GM12878 (cell line): ENCODE results near the gene CAPN10. TPM values are rescaled to one million over a fixed set of nuclear protein-coding genes. Genes with fewer than 3 reads are reported as not detected.
A peak's percentile ranks its signal among the peaks of the same experiment; 100 is the strongest.

ENCODE experiments used
- BHLHE40 ChIP-seq, 2 experiments: fragments of 450-650 bp in 1 of 2; IDR thresholded peaks; 2 replicates each; pipeline ENCODE4 v1.6.1; 2011 to 2017; ENCODE audit warnings: low read depth in 2 of 2, borderline replicate concordance in 1 of 2, improper control_type of control experiment in 1 of 2, low read length in 1 of 2, mild to moderate bottlenecking in 1 of 2
- CHD1 ChIP-seq: IDR thresholded peaks from 2 replicates; pipeline ENCODE4 v1.6.1; 2012; ENCODE audit warnings: low read depth, low read length, improper control_type of control experiment
- EZH2 ChIP-seq: IDR thresholded peaks from 2 replicates; pipeline ENCODE4 v1.6.1; 2012; ENCODE audit warnings: low read depth, mild to moderate bottlenecking, control low read depth, inconsistent platforms, low read length, borderline replicate concordance; ENCODE audit not compliant: control insufficient read depth
- FOXM1 ChIP-seq: IDR thresholded peaks from 2 replicates; pipeline ENCODE4 v1.6.1; 2012; ENCODE audit warnings: low read depth, mild to moderate bottlenecking, inconsistent platforms, low read length, moderate library complexity
- IKZF2 ChIP-seq, 2 experiments: fragments of 450-650 bp; IDR thresholded peaks; 2 replicates each; pipeline ENCODE4 v1.6.1; 2017; ENCODE audit warnings: mild to moderate bottlenecking in 2 of 2, moderate library complexity in 2 of 2
- KAT2A ChIP-seq: conservative IDR thresholded peaks from 2 replicates; pipeline ENCODE4 v1.6.1; 2011; ENCODE audit warnings: low read depth, low read length; ENCODE audit not compliant: control insufficient read depth
- MTA3 ChIP-seq: IDR thresholded peaks from 2 replicates; pipeline ENCODE4 v1.6.1; 2012; ENCODE audit warnings: low read length, inconsistent platforms, borderline replicate concordance
- NBN ChIP-seq: fragments of 450-650 bp; IDR thresholded peaks from 2 replicates; pipeline ENCODE4 v1.6.1; 2016
- RCOR1 ChIP-seq: conservative IDR thresholded peaks from 2 replicates; pipeline ENCODE4 v1.6.1; 2012; ENCODE audit warnings: low read depth, low read length, improper control_type of control experiment
- SMAD1 ChIP-seq: fragments of 450-650 bp; IDR thresholded peaks from 2 replicates; pipeline ENCODE4 v1.6.1; 2018; ENCODE audit warnings: mild to moderate bottlenecking, low read depth; ENCODE audit not compliant: partially characterized antibody
- STAT1 ChIP-seq: fragments of 450-650 bp; conservative IDR thresholded peaks from 2 replicates; pipeline ENCODE4 v1.6.1; 2014; ENCODE audit warnings: antibody characterized with exemption, mild to moderate bottlenecking
- TCF12 ChIP-seq: IDR thresholded peaks from 2 replicates; pipeline ENCODE4 v1.6.1; 2011; ENCODE audit warnings: low read depth, mild to moderate bottlenecking, low read length
- TCF7 ChIP-seq: IDR thresholded peaks from 2 replicates; pipeline ENCODE4 v1.6.1; 2014; ENCODE audit warnings: antibody characterized with exemption, borderline replicate concordance
- WRNIP1 ChIP-seq: IDR thresholded peaks from 2 replicates; pipeline ENCODE4 v1.6.1; 2011; ENCODE audit warnings: low read depth, low read length, improper control_type of control experiment, borderline replicate concordance
- ZNF592 ChIP-seq: fragments of 450-650 bp; IDR thresholded peaks from 2 replicates; pipeline ENCODE4 v1.6.1; 2017; ENCODE audit warnings: mild to moderate bottlenecking, moderate library complexity
- polyA plus RNA-seq, 11 experiments: library from polyadenylated mRNA; depleted of rRNA in 4 of 11; unstranded in 6 of 11; stranded (reverse) in 5 of 11; fragments of >200 nt; fragmentation: Nextera tagmentation in 4 of 11; fragmentation: Illumina TruSeq in 1 of 11; extraction: Ambion mirVana in 4 of 11; extraction: Trizol in 1 of 11; gene quantifications; 1 replicate in 1 of 11; 2 replicates in 10 of 11; pipeline versions ENCODE4 v1.2.1 to v1.2.3, GENCODE V29; 2011 to 2016; ENCODE audit warnings: inconsistent platforms in 2 of 11, missing spikeins in 2 of 11, low read depth in 1 of 11
- total RNA-seq, 4 experiments: library from RNA; depleted of rRNA in 3 of 4; stranded (reverse); fragments of >200 nt in 3 of 4; fragmentation: Illumina TruSeq in 1 of 4; extraction: Trizol in 1 of 4; gene quantifications; 2 replicates each; pipeline versions ENCODE4 v1.2.1 to v1.2.3, GENCODE V29; 2013 to 2021
- TF ChIP-seq, protein P1 (sequence below): IDR thresholded peaks from 2 replicates; pipeline ENCODE4 v1.6.1; 2011; ENCODE audit warnings: borderline replicate concordance, low read depth, mild to moderate bottlenecking, moderate library complexity, low read length; ENCODE audit not compliant: insufficient read depth, poor library complexity, severe bottlenecking
- TF ChIP-seq, protein P2 (sequence below): fragments of 450-650 bp; IDR thresholded peaks from 2 replicates; pipeline ENCODE4 v1.6.1; 2017; ENCODE audit warnings: mild to moderate bottlenecking
- TF ChIP-seq, protein P3 (sequence below): fragments of 450-650 bp; conservative IDR thresholded peaks from 2 replicates; pipeline ENCODE4 v1.6.1; 2017; ENCODE audit warnings: mild to moderate bottlenecking, moderate library complexity
- TF ChIP-seq, protein P4 (sequence below): IDR thresholded peaks from 2 replicates; pipeline ENCODE4 v1.6.1; 2011; ENCODE audit warnings: borderline replicate concordance, low read depth, mild to moderate bottlenecking, moderate library complexity, mixed read lengths, low read length; ENCODE audit not compliant: insufficient read depth; ENCODE audit errors: extremely low read length

CAPN10 gene
- total and polyA plus RNA-seq, 10 of the 15 experiments (the other 5 are each of a cell fraction or from before 2014, with no cell fraction given) = 0.37 to 40.6 (median 17.5) TPM

DNA sequence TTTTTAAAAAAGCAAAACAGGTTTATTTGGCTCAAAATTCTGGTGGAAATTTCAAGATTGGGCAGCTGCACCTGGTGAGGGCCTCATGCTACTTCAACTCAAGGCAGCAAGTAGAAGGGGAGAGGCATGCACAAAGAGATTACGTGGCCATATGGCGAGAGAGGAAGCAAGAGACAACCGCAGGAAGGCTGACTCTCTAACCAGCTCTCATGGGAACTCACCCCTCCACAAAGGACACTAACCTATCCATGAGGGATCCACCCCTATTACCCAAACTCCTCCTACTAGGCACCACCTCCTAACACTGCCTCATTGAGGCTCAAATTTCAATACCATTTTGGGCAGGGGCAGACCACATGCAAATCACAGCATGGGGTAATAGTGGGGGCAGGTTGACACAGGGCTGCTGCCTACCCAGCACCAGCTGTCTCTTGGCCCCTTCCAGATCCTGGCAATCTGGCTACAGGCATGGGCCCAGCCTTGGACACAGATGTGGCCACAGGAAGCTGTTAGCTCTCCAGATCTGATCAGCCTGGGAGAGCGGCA is 2.0 kb upstream of the CAPN10 start (continued):
- TF ChIP-seq ZNF592 (no peak), EZH2 (no peak), RCOR1 (no peak), SMAD1 (no peak), MTA3 (no peak), NBN (0 out of 2 replicates have a peak, but pooled peaks have one; percentile 87), STAT1 (0 out of 2 replicates have a peak, but pooled peaks have one; percentile 16), WRNIP1 (no peak), TCF12 (peak; percentile 49; the same call in 1 of the 2 replicates), FOXM1 (no peak), IKZF2 (IDR thresholded peaks at IDR 0.05) (peak; percentile 68 to 74; a peak in 3 of 4 replicates), KAT2A (no peak), TCF7 (no peak), BHLHE40 (IDR thresholded peaks at IDR 0.05; ENCODE audit: borderline replicate concordance in 1 of 2, low read depth in 2 of 2, low read length in 1 of 2) (peak; percentile 31 to 67; a peak in 2 of 4 replicates), CHD1 (no peak)
- TF ChIP-seq, protein P1, sequence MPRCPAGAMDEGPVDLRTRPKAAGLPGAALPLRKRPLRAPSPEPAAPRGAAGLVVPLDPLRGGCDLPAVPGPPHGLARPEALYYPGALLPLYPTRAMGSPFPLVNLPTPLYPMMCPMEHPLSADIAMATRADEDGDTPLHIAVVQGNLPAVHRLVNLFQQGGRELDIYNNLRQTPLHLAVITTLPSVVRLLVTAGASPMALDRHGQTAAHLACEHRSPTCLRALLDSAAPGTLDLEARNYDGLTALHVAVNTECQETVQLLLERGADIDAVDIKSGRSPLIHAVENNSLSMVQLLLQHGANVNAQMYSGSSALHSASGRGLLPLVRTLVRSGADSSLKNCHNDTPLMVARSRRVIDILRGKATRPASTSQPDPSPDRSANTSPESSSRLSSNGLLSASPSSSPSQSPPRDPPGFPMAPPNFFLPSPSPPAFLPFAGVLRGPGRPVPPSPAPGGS = no peak
- TF ChIP-seq, protein P2, sequence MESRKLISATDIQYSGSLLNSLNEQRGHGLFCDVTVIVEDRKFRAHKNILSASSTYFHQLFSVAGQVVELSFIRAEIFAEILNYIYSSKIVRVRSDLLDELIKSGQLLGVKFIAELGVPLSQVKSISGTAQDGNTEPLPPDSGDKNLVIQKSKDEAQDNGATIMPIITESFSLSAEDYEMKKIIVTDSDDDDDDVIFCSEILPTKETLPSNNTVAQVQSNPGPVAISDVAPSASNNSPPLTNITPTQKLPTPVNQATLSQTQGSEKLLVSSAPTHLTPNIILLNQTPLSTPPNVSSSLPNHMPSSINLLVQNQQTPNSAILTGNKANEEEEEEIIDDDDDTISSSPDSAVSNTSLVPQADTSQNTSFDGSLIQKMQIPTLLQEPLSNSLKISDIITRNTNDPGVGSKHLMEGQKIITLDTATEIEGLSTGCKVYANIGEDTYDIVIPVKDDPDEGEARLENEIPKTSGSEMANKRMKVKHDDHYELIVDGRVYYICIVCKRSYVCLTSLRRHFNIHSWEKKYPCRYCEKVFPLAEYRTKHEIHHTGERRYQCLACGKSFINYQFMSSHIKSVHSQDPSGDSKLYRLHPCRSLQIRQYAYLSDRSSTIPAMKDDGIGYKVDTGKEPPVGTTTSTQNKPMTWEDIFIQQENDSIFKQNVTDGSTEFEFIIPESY = no peak
- TF ChIP-seq, protein P3, sequence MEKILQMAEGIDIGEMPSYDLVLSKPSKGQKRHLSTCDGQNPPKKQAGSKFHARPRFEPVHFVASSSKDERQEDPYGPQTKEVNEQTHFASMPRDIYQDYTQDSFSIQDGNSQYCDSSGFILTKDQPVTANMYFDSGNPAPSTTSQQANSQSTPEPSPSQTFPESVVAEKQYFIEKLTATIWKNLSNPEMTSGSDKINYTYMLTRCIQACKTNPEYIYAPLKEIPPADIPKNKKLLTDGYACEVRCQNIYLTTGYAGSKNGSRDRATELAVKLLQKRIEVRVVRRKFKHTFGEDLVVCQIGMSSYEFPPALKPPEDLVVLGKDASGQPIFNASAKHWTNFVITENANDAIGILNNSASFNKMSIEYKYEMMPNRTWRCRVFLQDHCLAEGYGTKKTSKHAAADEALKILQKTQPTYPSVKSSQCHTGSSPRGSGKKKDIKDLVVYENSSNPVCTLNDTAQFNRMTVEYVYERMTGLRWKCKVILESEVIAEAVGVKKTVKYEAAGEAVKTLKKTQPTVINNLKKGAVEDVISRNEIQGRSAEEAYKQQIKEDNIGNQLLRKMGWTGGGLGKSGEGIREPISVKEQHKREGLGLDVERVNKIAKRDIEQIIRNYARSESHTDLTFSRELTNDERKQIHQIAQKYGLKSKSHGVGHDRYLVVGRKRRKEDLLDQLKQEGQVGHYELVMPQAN = no peak
- TF ChIP-seq, protein P4, sequence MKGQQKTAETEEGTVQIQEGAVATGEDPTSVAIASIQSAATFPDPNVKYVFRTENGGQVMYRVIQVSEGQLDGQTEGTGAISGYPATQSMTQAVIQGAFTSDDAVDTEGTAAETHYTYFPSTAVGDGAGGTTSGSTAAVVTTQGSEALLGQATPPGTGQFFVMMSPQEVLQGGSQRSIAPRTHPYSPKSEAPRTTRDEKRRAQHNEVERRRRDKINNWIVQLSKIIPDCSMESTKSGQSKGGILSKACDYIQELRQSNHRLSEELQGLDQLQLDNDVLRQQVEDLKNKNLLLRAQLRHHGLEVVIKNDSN = no peak
